IPS-18c (cell line): ENCODE results near the gene ATAD5.
"Not testable (repeated sequence)": the region's sequence is repeated elsewhere in the genome, so short reads cannot be mapped to it uniquely, and the experiment has no call there.

Experiments used
- H3K4me3 ChIP-seq: 2 replicates; pipeline ENCODE4 v1.7.0; 2013; ENCODE audit warnings: low read depth, mild to moderate bottlenecking, low read length, moderate library complexity; ENCODE audit not compliant: insufficient read depth
- H3K9me3 ChIP-seq: one replicate; pipeline ENCODE4 v1.6.1; 2013; ENCODE audit warnings: mild to moderate bottlenecking, low read length, moderate library complexity; ENCODE audit not compliant: control insufficient read depth, insufficient read depth

Gene ATAD5

GRCh38 chr17:30864636-30865035, 32.9 kb downstream of the ATAD5 start:
- no peaks in the 10 kb centered on the region for H3K9me3 ChIP-seq
- no peak overlapping the region for H3K4me3 ChIP-seq

GRCh38 chr17:30869005-30869404, 37.2 kb downstream of the ATAD5 start:
- H3K4me3 ChIP-seq, result no peak overlapping the region
- no peaks in the 10 kb centered on the region for H3K9me3 ChIP-seq

- Histone ChIP-seq H3K9me3 (no peaks in the 10 kb centered on the region), H3K4me3 (no peak overlapping the region)
These were observed 54.4 kb downstream of the ATAD5 start for GRCh38 chr17:30886187-30886586.

GRCh38 chr17:30894236-30894635, 62.5 kb downstream of the ATAD5 start:
- Histone ChIP-seq H3K9me3 (peaks cover 2% of the 10 kb centered on the region), H3K4me3 (no peak overlapping the region)

GRCh38 chr17:30897311-30897710, 65.5 kb downstream of the ATAD5 start:
- H3K4me3 ChIP-seq, result no peak overlapping the region
- H3K9me3 ChIP-seq, result no peaks in the 10 kb centered on the region

- no peaks in the 10 kb centered on the region for H3K9me3 ChIP-seq
- H3K4me3 ChIP-seq, result peak overlapping the region; percentile 86
These were observed 74.0 kb downstream of the ATAD5 start for GRCh38 chr17:30905742-30906100.

- Histone ChIP-seq H3K4me3 (peak within 1 kb of the TSS; percentile 86), H3K9me3 (no peaks in the 10 kb centered on the region)
These were observed 74.5 kb downstream of the ATAD5 start, which contains the start of gene TEFM for GRCh38 chr17:30906101-30906911. Gene TEFM (minus strand): TSS chr17:30906238. CDS start chr17:30906198, 40 bp downstream.

- Histone ChIP-seq H3K9me3 (no peaks in the 10 kb centered on the region), H3K4me3 (no peak overlapping the region)
These were observed 77.1 kb downstream of the ATAD5 start for GRCh38 chr17:30908717-30909420.

GRCh38 chr17:30910151-30910550, 78.4 kb downstream of the ATAD5 start:
- not testable (repeated sequence) for H3K9me3 ChIP-seq, H3K4me3 ChIP-seq

- no peak overlapping the region for H3K4me3 ChIP-seq
- no peaks in the 10 kb centered on the region for H3K9me3 ChIP-seq
These were observed 82.2 kb downstream of the ATAD5 start for GRCh38 chr17:30913955-30914354.

GRCh38 chr17:30915833-30916611, 84.3 kb downstream of the ATAD5 start:
- no peaks in the 10 kb centered on the region for H3K9me3 ChIP-seq
- H3K4me3 ChIP-seq, result no peak overlapping the region

- Histone ChIP-seq H3K4me3 (no peak overlapping the region), H3K9me3 (no peaks in the 10 kb centered on the region)
These were observed 85.3 kb downstream of the ATAD5 start for GRCh38 chr17:30917050-30917449.

GRCh38 chr17:30920282-30920681, 88.5 kb downstream of the ATAD5 start:
- H3K9me3 ChIP-seq, result no peaks in the 10 kb centered on the region
- no peak overlapping the region for H3K4me3 ChIP-seq

- no peak overlapping the region for H3K4me3 ChIP-seq
These were observed 89.1 kb downstream of the ATAD5 start for GRCh38 chr17:30920683-30921543.

GRCh38 chr17:30921544-30922196, 89.9 kb downstream of the ATAD5 start, which contains the start of gene ADAP2:
Gene ADAP2 (plus strand): TSS chr17:30921945. CDS start chr17:30922015, 70 bp downstream.
- H3K4me3 ChIP-seq, result peak within 1 kb of the TSS; percentile 57
- no peaks in the 10 kb centered on the region for H3K9me3 ChIP-seq

More at GRCh38 chr17:30920683-30921543, 89.1 kb downstream of the ATAD5 start:
- no peaks in the 10 kb centered on the region for H3K9me3 ChIP-seq
